Raji (cell line): Measurements from ENCODE around the gene OR6Y1.

Experiments
- POLR2A ChIP-seq: IDR thresholded peaks from 2 replicates; pipeline ENCODE4 v1.6.1; 2011; ENCODE audit warnings: low read depth, low read length, control low read depth; ENCODE audit not compliant: insufficient read depth

The OR6Y1 gene

GRCh38 chr1:158520955-158521665 is 33.1 kb downstream of the OR6Y1 start:
- TF ChIP-seq POLR2A = no peak

- TF ChIP-seq POLR2A = no peak
These were observed 34.2 kb downstream of the OR6Y1 start for GRCh38 chr1:158520021-158520420.

- no peak for TF ChIP-seq POLR2A
These were observed 37.2 kb downstream of the OR6Y1 start for GRCh38 chr1:158516966-158517365.

GRCh38 chr1:158509471-158510156 is 44.6 kb downstream of the OR6Y1 start:
- no peak for TF ChIP-seq POLR2A

- no peak for TF ChIP-seq POLR2A
These were observed 46.7 kb downstream of the OR6Y1 start for GRCh38 chr1:158507511-158507910.

GRCh38 chr1:158506369-158506987 is 47.7 kb downstream of the OR6Y1 start:
- no peak for TF ChIP-seq POLR2A

GRCh38 chr1:158496374-158496773 is 57.8 kb downstream of the OR6Y1 start:
- TF ChIP-seq POLR2A = no peak

GRCh38 chr1:158494796-158495195 is 59.4 kb downstream of the OR6Y1 start:
- TF ChIP-seq POLR2A = no peak
